GM18951 (cell line): ENCODE results near the gene TSPYL4.

Source experiments
- POLR2A ChIP-seq: IDR thresholded peaks from 4 replicates; pipeline ENCODE4 v1.6.1; 2011; ENCODE audit warnings: mild to moderate bottlenecking; ENCODE audit not compliant: insufficient read length, insufficient read depth; ENCODE audit errors: extremely low read depth
- in situ Hi-C: fragments of 300-500 bp; cut with MboI; formaldehyde crosslinking; loops from one replicate; pipeline ENCODE4 v1.12.0; 2022; ENCODE audit warnings: low sequenced_read_pairs, mixed read lengths, inconsistent platforms; ENCODE audit not compliant: unreplicated experiment

TSPYL4 gene

DNA sequence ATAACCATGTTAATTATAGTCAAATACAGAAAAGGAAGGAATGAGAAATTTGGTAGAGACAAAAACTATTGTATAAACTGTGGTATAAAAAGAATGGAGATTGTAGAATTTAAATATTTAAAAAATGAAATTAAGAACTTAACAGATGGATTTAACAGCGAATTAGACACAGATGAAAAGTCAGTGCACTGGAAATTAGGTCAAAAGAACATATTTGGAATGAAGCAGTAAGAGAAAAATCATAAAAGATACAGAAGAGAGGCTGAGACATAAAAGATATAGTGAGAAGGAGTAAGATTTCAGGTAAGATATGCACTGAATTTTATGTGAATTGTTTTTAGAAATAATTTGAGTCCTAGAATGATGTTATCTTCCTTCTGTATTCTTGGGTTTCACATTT, 14.0 kb downstream of the TSPYL4 start:
- TF ChIP-seq POLR2A: no peak
- in situ Hi-C loops: no loop called here

DNA sequence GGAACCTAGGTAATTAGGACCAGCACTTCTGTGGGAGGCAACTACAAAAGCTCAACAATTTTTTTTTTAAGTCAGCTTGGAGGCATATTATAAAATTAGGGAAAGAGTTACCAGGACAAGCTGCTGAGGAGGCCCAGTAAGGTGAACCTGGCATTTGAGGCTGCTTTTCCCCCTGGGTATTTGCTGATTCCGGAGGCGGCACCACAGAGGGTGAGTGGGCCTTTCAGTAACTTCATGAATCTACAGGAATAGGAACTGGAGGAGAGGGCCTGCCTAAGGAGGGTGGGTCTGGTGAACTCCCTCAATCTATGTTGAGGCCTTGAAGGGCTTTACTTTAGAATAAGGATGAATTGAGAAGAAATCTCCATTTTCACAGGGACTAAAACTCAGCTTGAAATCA, 14.6 kb downstream of the TSPYL4 start:
- in situ Hi-C loops: no loop called here
- no peak for TF ChIP-seq POLR2A

DNA sequence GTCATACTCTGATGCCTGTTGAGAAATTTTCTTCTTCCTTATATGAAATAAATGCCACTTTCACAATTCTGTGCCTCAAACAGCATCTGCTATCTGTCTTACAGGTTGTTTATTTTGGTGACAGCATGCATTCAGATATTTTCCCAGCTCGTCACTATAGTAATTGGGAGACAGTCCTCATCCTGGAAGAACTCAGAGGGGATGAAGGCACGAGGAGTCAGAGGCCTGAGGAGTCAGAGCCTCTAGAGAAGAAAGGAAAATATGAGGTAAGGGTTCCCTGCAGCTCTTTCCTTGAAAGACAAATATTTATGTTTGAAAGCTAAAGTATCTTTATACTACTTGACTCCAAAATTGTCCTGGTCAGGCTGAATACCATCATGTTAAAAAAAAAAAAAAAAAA, 15.8 kb downstream of the TSPYL4 start:
- in situ Hi-C loops: no loop called here
- no peak for TF ChIP-seq POLR2A

DNA sequence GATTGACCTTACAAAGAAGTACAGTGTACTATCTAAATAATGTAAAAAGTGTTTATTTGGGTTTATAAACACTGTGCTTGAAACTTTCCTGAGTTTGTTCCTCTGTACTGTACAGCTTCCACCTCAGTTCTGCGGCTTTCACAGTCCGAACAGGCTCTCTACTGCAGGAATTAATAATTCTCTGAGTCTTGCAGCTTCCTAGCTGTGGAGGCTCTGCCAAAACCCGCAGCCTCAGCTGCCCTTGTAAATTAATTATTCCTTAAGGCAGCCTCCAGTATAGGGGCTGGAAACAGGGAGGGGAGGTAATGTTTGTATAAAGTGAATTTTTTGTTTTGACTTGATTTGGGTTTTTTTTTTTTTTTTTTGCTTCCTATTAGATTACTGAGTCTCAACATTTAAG, 19.2 kb downstream of the TSPYL4 start:
- in situ Hi-C loops: no loop called here
- TF ChIP-seq POLR2A: no peak

DNA sequence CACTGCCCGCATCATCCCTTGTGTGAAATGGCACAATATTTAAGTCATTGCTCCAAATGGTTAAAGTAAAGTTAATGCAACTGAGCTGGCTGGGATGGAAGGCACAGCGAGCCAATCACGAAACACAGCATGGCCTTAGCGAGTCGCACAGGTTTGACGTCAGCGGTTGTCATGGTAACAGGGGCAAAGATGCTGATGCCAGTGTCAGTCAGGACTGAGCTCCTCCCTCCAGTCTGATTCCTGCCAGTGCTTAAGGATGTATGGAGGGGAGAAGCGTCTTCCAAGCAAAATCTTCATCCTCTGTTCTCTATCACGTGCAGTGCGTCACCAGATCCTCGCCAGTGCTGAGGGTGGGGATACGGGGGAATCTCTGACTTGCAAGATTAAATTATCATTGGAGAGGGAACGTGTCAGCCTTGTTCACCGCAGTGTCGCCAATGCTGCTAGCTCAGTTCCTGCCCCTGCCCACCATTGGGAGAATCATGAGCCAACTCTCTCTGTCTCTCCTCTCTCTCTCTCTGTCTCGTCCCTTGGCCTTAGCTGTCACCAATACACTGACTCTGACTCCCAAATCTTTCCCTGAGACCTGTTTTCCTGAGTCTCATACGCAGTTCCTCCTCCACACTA, 24.5 kb downstream of the TSPYL4 start:
- in situ Hi-C loops: no loop called here
- TF ChIP-seq POLR2A: no peak

DNA sequence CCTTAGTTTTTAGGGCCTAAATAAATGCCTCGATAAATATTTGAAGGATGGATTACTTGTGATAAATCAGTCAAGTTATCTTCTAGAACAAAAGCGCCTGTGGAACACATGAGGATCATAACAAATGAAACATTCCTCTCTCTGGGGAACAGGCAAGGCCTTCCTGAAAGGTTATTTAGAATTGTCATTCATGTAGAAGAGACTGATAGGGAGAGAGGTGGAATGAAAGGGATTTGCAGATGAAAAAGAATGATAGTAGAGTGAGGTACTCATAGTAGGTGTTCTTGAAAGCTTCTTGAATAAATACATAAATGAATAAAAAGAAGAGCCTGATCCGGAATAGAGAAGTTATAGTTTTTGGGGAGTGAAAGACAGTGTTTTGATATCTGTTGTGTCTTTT, 30.5 kb downstream of the TSPYL4 start:
- no peak for TF ChIP-seq POLR2A
- in situ Hi-C loops: no loop called here

DNA sequence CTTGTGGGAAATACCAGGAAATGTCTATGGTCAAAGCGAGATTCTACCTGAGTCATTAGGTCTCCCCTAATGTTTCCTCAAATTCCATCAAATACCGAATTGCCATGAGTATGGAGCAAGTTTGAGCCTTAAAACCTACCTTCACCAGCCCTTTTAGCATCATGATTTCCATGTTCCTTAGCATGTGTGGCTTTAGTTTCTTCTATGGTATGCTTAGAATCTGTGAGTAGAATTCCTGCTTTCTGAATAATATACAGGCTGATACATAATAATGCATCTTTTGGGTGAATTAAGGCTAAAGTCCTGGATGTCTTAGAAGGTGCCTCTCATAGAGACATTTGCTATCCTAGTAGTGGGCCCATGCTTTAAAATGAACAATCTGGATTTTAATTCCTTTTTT, 32.0 kb downstream of the TSPYL4 start:
- TF ChIP-seq POLR2A: no peak
- in situ Hi-C loops: no loop called here

DNA sequence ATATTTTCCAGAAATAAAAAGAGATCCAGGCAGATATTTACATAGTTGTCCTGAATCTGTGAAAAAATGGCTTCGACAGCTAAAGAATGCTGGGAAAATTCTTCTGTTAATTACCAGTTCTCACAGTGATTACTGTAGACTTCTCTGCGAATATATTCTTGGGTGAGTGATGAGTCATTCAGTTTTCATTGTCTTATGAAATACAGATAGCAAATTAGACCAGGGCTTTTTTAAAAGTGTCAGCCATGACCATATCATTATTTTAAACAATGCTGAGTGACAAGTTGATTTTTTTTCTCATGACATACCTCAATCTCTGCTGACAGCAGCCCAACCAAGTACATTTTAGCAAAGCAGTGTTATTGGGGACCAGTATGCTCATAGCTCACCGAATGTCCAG, 32.8 kb downstream of the TSPYL4 start:
- in situ Hi-C loops: no loop called here
- no peak for TF ChIP-seq POLR2A

DNA sequence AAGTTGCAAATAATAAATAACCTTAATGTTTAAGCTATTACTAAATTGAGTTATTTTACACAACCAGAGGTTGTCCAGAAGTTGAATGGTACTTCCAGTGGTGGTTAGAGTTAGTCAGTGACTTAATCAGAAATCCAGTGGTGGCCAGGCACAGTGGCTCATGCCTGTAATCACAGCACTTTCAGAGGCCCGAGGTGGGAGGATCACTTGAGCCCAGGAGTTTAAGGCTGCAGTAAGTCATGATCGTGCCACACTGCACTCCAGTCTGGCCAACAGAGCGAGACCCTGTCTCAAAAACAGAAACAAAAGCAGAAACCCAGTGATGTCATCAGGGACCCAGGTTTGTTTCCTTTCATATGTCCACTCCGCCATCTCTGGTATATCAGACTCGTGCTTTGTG, 35.0 kb downstream of the TSPYL4 start:
- in situ Hi-C loops: no loop called here
- TF ChIP-seq POLR2A: no peak

DNA sequence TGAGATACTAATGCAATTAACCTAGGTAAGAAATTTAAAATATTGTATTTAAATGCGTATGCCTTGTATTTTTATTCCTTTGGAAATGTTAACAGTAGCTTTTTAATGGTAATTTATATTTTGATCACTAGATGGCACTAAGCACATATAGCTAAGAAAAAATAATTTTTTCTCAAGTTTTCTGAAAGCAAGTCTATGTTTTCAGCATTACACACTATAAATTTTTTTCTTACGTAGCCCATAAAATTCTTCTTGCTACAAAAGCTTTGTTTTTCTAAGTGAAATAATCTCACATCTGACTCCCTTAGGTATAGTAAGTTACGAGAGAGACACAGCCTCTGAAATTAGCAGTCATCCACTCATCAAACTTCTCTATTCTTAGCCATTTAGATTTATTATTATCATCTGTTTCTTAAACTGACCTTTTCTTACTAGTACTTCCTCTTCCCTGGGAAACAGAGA, 35.7 kb downstream of the TSPYL4 start:
- in situ Hi-C loops: no loop called here
- TF ChIP-seq POLR2A: no peak

DNA sequence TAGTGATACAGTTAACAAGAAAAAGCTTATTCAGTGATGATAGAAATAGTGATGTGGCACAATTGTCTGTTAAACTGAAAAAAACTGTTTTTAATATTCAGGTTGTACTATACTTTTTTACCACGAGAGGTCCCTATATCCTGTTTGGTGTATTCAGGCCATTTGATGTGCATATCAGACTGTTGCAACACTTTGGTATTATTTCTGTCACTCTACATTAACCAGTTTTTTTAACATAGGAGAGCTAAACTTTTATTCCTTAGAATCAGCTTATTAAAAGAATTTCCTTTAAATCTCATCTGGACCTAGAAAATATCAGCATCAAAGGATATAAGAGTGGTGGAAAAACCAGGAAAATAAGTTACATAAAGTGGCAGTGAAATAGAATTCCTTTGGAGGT, 36.8 kb downstream of the TSPYL4 start:
- in situ Hi-C loops: no loop called here
- no peak for TF ChIP-seq POLR2A

DNA sequence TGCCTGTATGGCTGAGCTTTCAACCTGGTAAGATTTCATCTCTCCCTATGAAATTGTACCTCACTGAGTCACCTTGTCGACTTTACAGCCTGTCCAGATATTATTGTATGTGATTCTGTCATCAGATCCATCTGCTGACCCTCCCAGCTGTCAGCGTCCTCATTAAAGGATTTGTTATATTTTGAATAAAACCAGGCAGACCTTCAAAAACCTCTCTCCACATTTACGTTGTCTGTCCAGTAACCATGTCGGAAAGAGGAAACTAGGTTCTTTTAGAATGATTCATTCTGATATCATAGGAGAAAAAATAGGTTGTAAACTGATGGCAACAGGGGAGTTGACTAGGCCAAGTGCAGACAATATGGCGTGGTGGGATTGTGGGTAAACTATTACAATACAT, 38.5 kb downstream of the TSPYL4 start:
- in situ Hi-C loops: no loop called here
- TF ChIP-seq POLR2A: no peak

DNA sequence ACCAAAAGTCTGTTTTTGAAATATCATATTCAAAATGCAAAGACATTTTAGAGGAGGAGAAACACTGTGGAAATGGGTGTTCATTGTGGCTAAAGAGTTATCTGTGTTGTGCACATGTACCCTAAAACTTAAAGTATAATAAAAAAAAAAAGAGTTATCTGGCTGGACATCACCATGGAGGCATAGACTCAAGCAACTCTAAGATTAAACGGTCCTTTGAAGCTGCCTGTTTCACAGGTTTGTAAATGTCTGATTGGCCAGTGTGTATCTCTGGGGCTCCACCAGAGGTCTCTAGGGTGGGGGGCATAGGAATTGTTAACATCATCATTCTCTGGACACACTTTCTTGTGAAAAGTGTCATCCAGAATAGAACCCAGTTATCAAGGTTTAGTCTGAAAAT, 39.2 kb downstream of the TSPYL4 start:
- no peak for TF ChIP-seq POLR2A
- in situ Hi-C loops: no loop called here

DNA sequence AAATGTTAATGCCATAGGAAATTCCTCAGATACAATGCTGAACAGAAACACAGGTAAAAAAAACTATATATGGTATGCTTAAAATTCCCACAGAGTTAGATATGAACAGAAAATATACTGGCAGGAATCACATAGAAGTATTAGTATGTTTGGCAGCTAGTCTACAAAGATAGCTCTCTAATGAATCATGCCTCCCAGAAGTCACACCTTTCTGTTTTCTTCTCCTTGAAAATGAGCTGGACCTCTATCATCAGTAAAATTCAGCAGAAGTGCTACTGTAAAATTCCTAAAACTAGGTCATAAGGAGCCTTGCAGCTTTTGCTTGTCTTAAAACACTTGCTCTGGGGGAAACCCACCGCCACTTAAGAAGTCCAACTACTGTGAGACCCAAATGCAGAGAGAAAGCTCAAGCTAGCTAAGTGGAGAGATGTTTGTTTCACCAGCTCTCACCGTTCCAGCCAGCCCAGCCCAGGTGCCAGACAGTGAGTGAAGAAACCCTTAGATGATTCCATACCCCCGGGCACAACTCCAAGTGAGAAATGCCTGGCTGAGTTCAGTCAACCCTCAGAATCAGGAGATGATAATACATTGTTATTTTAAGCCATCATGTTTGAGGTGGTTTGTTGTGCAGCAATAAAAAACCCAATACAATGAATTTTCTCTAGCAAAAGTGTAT, 43.0 kb downstream of the TSPYL4 start:
- no peak for TF ChIP-seq POLR2A
- in situ Hi-C loops: no loop called here
